B cell (primary cell): ENCODE results near the gene C5. TPM values are rescaled to one million over a fixed set of nuclear protein-coding genes. Genes with fewer than 3 reads are reported as not detected.

ENCODE experiments used
- ATAC-seq: fragments of 200-7000 bp; cut with Tn5 transposase; one replicate; pipeline ENCODE4 v1.10.0; 2021; ENCODE audit warnings: low read depth, mild to moderate bottlenecking, moderate number of reproducible peaks, moderate library complexity
- CTCF ChIA-PET: fragments of 350-600 bp; sonication (Branson Sonifier 250); formaldehyde crosslinking; loops from one replicate; lab custom pipeline; 2021; ENCODE audit warnings: antibody characterized with exemption, inconsistent platforms; lab: Charles Lee
- POLR2A ChIA-PET: fragments of 350-600 bp; sonication (Branson Sonifier 250); formaldehyde crosslinking; loops from one replicate; lab custom pipeline; 2021; ENCODE audit warnings: antibody characterized with exemption; lab: Charles Lee
- DNase-seq: peaks from one replicate; pipeline ENCODE4 v3.0.0; 2013
- H2AFZ ChIP-seq: 2 replicates; pipeline ENCODE4 v1.6.1; 2012; ENCODE audit warnings: mild to moderate bottlenecking, low read depth, low read length; ENCODE audit not compliant: insufficient read depth, poor library complexity, severe bottlenecking
- H3K27ac ChIP-seq, 2 donors: 1 replicate in 1 of 2; 2 replicates in 1 of 2; pipeline ENCODE4 v1.5.1; 2012 to 2013; ENCODE audit warnings: low read length in 2 of 2, mild to moderate bottlenecking in 2 of 2, moderate library complexity in 1 of 2
- H3K27me3 ChIP-seq, 4 experiments: fragments of 200-600 bp in 1 of 4; sonication (generic) in 1 of 4; replicated peaks in 1 of 4; 1 replicate in 2 of 4; 2 replicates in 2 of 4; pipeline versions ENCODE4 v1.6.1 to v1.7.0; 2013 to 2016; ENCODE audit warnings: low read length in 3 of 4, mild to moderate bottlenecking in 2 of 4, mixed read lengths in 1 of 4, moderate library complexity in 1 of 4; ENCODE audit not compliant: insufficient read depth in 4 of 4, control insufficient read depth in 3 of 4; ENCODE audit errors: control extremely low read depth in 1 of 4
- H3K36me3 ChIP-seq, 2 experiments: replicated peaks in 1 of 2; 1 replicate in 1 of 2; 2 replicates in 1 of 2; pipeline versions ENCODE4 v1.6.1 to v1.7.1; 2013; ENCODE audit warnings: low read length in 1 of 2; ENCODE audit not compliant: insufficient read depth in 2 of 2, control insufficient read depth in 1 of 2; ENCODE audit errors: control extremely low read depth in 1 of 2, extremely low read depth in 1 of 2
- H3K4me1 ChIP-seq, 2 donors: fragments of 200-600 bp in 1 of 2; sonication (generic) in 1 of 2; 1 replicate in 1 of 2; 2 replicates in 1 of 2; pipeline versions ENCODE4 v1.5.1 to v1.6.1; 2013 to 2017; ENCODE audit warnings: low read length in 2 of 2; ENCODE audit not compliant: control insufficient read depth in 2 of 2, insufficient read depth in 2 of 2
- H3K4me2 ChIP-seq: replicated peaks from 2 replicates; pipeline ENCODE3; 2012; ENCODE audit warnings: mild to moderate bottlenecking, low read depth, low read length; ENCODE audit not compliant: poor library complexity, severe bottlenecking
- H3K4me3 ChIP-seq, 5 experiments: fragments of 200-600 bp in 1 of 5; sonication (generic) in 1 of 5; 1 replicate in 3 of 5; 2 replicates in 2 of 5; pipeline versions ENCODE4 v1.5.1 to v1.7.0; 2011 to 2016; ENCODE audit warnings: low read length in 4 of 5, mild to moderate bottlenecking in 4 of 5, low read depth in 2 of 5, control low read depth in 1 of 5, moderate library complexity in 1 of 5; ENCODE audit not compliant: insufficient read depth in 1 of 5; ENCODE audit errors: control extremely low read depth in 1 of 5, extremely low read depth in 1 of 5
- H3K79me2 ChIP-seq: fragments of 200-600 bp; sonication (generic); one replicate; pipeline ENCODE4 v1.6.0; 2016; ENCODE audit warnings: low read length; ENCODE audit not compliant: control insufficient read depth, insufficient read depth
- H3K9ac ChIP-seq: fragments of 200-600 bp; sonication (generic); 2 replicates; pipeline ENCODE4 v1.6.1; 2017; ENCODE audit warnings: mild to moderate bottlenecking, low read length, moderate library complexity
- H3K9me3 ChIP-seq, 3 donors: one replicate each; pipeline versions ENCODE4 v1.6.1 to v1.7.1; 2013; ENCODE audit warnings: low read length in 2 of 3; ENCODE audit not compliant: control insufficient read depth in 2 of 3, insufficient read depth in 1 of 3; ENCODE audit errors: control extremely low read depth in 1 of 3
- H4K20me1 ChIP-seq: 2 replicates; pipeline ENCODE4 v1.6.0; 2012; ENCODE audit warnings: mild to moderate bottlenecking, low read length; ENCODE audit not compliant: insufficient read depth, control insufficient read depth, poor library complexity, severe bottlenecking
- H3K27ac Mint-ChIP-seq: one replicate; pipeline ENCODE4 v1.8.0; 2021; ENCODE audit warnings: mixed read lengths
- H3K27me3 Mint-ChIP-seq: one replicate; pipeline ENCODE4 v1.8.0; 2021; ENCODE audit warnings: mixed read lengths
- H3K4me1 Mint-ChIP-seq: one replicate; pipeline ENCODE4 v1.8.0; 2021; ENCODE audit warnings: mixed read lengths
- H3K4me3 Mint-ChIP-seq: one replicate; pipeline ENCODE4 v1.8.0; 2021; ENCODE audit warnings: mixed read lengths
- H3K9me3 Mint-ChIP-seq: one replicate; pipeline ENCODE4 v1.8.0; 2022; ENCODE audit warnings: mixed read lengths; ENCODE audit not compliant: insufficient read depth
- EZH2 ChIP-seq: IDR thresholded peaks from 2 replicates; pipeline ENCODE4 v1.6.1; 2012; ENCODE audit warnings: borderline replicate concordance, low read depth, mild to moderate bottlenecking, moderate library complexity, low read length; ENCODE audit not compliant: insufficient read depth, poor library complexity, severe bottlenecking
- WGBS: methylation state at CpG from one replicate; pipeline ENCODE4 v1.1.5; 2013; ENCODE audit warnings: missing lambda C conversion rate; ENCODE audit not compliant: insufficient coverage; 5-methylcytosine and 5-hydroxymethylcytosine counted together
- intact Hi-C: fragments of 100-400 bp; cut with micrococcal nuclease; formaldehyde crosslinking; loops from one replicate; pipeline ENCODE4 v1.10.0; 2022
- polyA plus RNA-seq: library from polyadenylated mRNA; depleted of rRNA; stranded (reverse); fragments of >200 nt; gene quantifications from 2 replicates; pipeline ENCODE4 v1.2.3, GENCODE V29; 2012
- total RNA-seq, 2 donors: library from RNA; stranded (reverse); fragments of 120-200 nt in 1 of 2; gene quantifications; 1 replicate in 1 of 2; 2 replicates in 1 of 2; pipeline versions ENCODE4 v1.2.3 to v1.2.4, GENCODE V29; 2013 to 2022
- TF ChIP-seq, protein P1 (sequence below): fragments of 200-600 bp; IDR thresholded peaks from one replicate; pipeline ENCODE4 v1.8.0; 2022; ENCODE audit warnings: antibody characterized with exemption, mild to moderate bottlenecking

Gene C5
- total and polyA plus RNA-seq, 2 donors (not counting 1 experiment from before 2014, with no cell fraction given): 2.7 to 10.4 TPM

GRCh38 chr9:120928483-120929228 is 121.4 kb downstream of the C5 start:
- Histone ChIP-seq H2AFZ (peak overlapping the region; percentile 76), H3K9ac (peak overlapping the region; percentile 82), H3K4me2 (peak overlapping the region; percentile 98), H3K4me3 (peak overlapping the region in 4 of 5 experiments; percentile 56 to 82 (median 72)), H3K27ac (peak overlapping the region; percentile 90 to 99), H3K36me3 (no peaks in the 10 kb centered on the region), H3K4me1 (peaks cover 75 to 89% of the 10 kb centered on the region in 2 donors), H3K27me3 (no peaks in the 10 kb centered on the region), H3K9me3 (no peaks in the 10 kb centered on the region), H4K20me1 (no peaks in the 10 kb centered on the region), H3K79me2 (peaks cover 4% of the 10 kb centered on the region)
- DNase-seq: peak; percentile 83
- POLR2A ChIA-PET: interaction anchor here (0.7 to 3.2 kb wide), 5 partner anchors 15 to 56 kb away, joined by 3 to 14 read pairs (median 3); no protein-coding TSS in a partner anchor
- CTCF ChIA-PET: interaction anchor here (0.7 to 1.8 kb wide), 12 partner anchors 8 to 309 kb away, joined by 3 to 11 read pairs (median 4); partner anchors contain the start of gene PHF19
- peak overlapping the region; percentile 81 for H3K4me3 Mint-ChIP-seq
- TF ChIP-seq, protein P1, sequence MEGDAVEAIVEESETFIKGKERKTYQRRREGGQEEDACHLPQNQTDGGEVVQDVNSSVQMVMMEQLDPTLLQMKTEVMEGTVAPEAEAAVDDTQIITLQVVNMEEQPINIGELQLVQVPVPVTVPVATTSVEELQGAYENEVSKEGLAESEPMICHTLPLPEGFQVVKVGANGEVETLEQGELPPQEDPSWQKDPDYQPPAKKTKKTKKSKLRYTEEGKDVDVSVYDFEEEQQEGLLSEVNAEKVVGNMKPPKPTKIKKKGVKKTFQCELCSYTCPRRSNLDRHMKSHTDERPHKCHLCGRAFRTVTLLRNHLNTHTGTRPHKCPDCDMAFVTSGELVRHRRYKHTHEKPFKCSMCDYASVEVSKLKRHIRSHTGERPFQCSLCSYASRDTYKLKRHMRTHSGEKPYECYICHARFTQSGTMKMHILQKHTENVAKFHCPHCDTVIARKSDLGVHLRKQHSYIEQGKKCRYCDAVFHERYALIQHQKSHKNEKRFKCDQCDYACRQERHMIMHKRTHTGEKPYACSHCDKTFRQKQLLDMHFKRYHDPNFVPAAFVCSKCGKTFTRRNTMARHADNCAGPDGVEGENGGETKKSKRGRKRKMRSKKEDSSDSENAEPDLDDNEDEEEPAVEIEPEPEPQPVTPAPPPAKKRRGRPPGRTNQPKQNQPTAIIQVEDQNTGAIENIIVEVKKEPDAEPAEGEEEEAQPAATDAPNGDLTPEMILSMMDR: peak; percentile 29
- TF ChIP-seq EZH2: no peak
- no peaks in the 10 kb centered on the region for H3K27me3 Mint-ChIP-seq
- H3K27ac Mint-ChIP-seq: peak overlapping the region; percentile 89
- H3K9me3 Mint-ChIP-seq: no peaks in the 10 kb centered on the region
- H3K4me1 Mint-ChIP-seq: peaks cover 86% of the 10 kb centered on the region
- peak; percentile 60 for ATAC-seq
- intact Hi-C loops: loop anchor here (2.0 to 5.0 kb wide), 2 partner anchors 136 to 144 kb away; partner anchors contain the start of genes CNTRL and FBXW2
- under 1% methylated on average over 73 of the region's 73 CpGs for WGBS
